DND-41 (cell line): ENCODE data around the gene LRP8.
A peak's percentile ranks its signal among the peaks of the same experiment; 100 is the strongest.

Experiments
- ATAC-seq: fragments of 200-7000 bp; cut with Tn5 transposase; 3 replicates; pipeline ENCODE4 v1.9.1; 2021; ENCODE audit warnings: low read depth; ENCODE audit not compliant: insufficient read depth
- DNase-seq: peaks from one replicate; pipeline ENCODE4 v3.0.0-alpha.2; 2020
- H2AFZ ChIP-seq: 2 replicates; pipeline ENCODE4 v1.6.0; 2012; ENCODE audit warnings: low read depth, low read length
- H3K27ac ChIP-seq: 2 replicates; pipeline ENCODE4 v1.5.1; 2012; ENCODE audit warnings: low read length, inconsistent platforms
- H3K27me3 ChIP-seq: fragments of 200-600 bp; sonication (generic); 2 replicates; pipeline ENCODE4 v1.6.0; 2012; ENCODE audit warnings: low read length, mild to moderate bottlenecking, inconsistent platforms; ENCODE audit not compliant: insufficient read depth, poor library complexity
- H3K36me3 ChIP-seq: 2 replicates; pipeline ENCODE4 v1.5.1; 2012; ENCODE audit warnings: low read length, inconsistent platforms; ENCODE audit not compliant: insufficient read depth
- H3K4me1 ChIP-seq: 2 replicates; pipeline ENCODE4 v1.5.1; 2012; ENCODE audit warnings: mild to moderate bottlenecking, low read length; ENCODE audit not compliant: insufficient read depth
- H3K4me2 ChIP-seq: 2 replicates; pipeline ENCODE4 v1.6.0; 2012; ENCODE audit warnings: mild to moderate bottlenecking, moderate library complexity, low read length, inconsistent platforms; ENCODE audit not compliant: insufficient read depth
- H3K4me3 ChIP-seq, 2 experiments: fragments of 200-600 bp in 1 of 2; shearing (Covaris generic) in 1 of 2; 2 replicates each; pipeline ENCODE4 v1.5.1; 2012 to 2016; ENCODE audit warnings: inconsistent platforms in 2 of 2, low read length in 2 of 2, mild to moderate bottlenecking in 2 of 2, low read depth in 1 of 2, moderate library complexity in 1 of 2
- H3K79me2 ChIP-seq: 2 replicates; pipeline ENCODE4 v1.6.0; 2012; ENCODE audit warnings: low read length, inconsistent platforms; ENCODE audit not compliant: insufficient read depth
- H3K9ac ChIP-seq: 2 replicates; pipeline ENCODE4 v1.6.0; 2012; ENCODE audit warnings: low read depth, mild to moderate bottlenecking, inconsistent platforms, low read length, moderate library complexity
- H3K9me3 ChIP-seq: 2 replicates; pipeline ENCODE4 v1.5.1; 2012; ENCODE audit warnings: low read length, moderate library complexity, mild to moderate bottlenecking, inconsistent platforms; ENCODE audit not compliant: insufficient read depth, severe bottlenecking
- H4K20me1 ChIP-seq: 2 replicates; pipeline ENCODE4 v1.6.0; 2012; ENCODE audit warnings: low read length; ENCODE audit not compliant: insufficient read depth
- CTCF ChIP-seq: IDR thresholded peaks from 2 replicates; pipeline ENCODE4 v1.5.1; 2012; ENCODE audit warnings: borderline replicate concordance, low read length, moderate library complexity, mild to moderate bottlenecking; ENCODE audit not compliant: poor library complexity, severe bottlenecking; ENCODE audit errors: extremely low read depth
- EZH2 ChIP-seq: IDR thresholded peaks from 3 replicates; pipeline ENCODE4 v1.6.1; 2012; ENCODE audit warnings: borderline replicate concordance, low read depth, mild to moderate bottlenecking, moderate library complexity, low read length, inconsistent platforms; ENCODE audit not compliant: severe bottlenecking

LRP8 gene

GRCh38 chr1:53203466-53203865, 124.4 kb downstream of the LRP8 start:
- no peak overlapping the region for H3K4me2 ChIP-seq
- H3K79me2 ChIP-seq = peaks cover under 1% of the 10 kb centered on the region; the same call in 1 of the 2 replicates
- no peak for TF ChIP-seq CTCF
- TF ChIP-seq EZH2 = no peak
- peaks cover 72% of the 10 kb centered on the region for H3K36me3 ChIP-seq
- no peaks in the 10 kb centered on the region for H4K20me1 ChIP-seq
- DNase-seq = no peak
- H3K27me3 ChIP-seq = no peaks in the 10 kb centered on the region
- no peak overlapping the region for H3K9ac ChIP-seq
- H3K9me3 ChIP-seq = peaks cover 26% of the 10 kb centered on the region
- peaks cover under 1% of the 10 kb centered on the region; the same call in 1 of the 2 replicates for H3K4me1 ChIP-seq
- no peak overlapping the region for H2AFZ ChIP-seq
- H3K4me3 ChIP-seq = no peak overlapping the region
- no peak overlapping the region for H3K27ac ChIP-seq
- no peak for ATAC-seq

- no peak for ATAC-seq
- Histone ChIP-seq H3K27me3 (no peaks in the 10 kb centered on the region), H3K9me3 (no peaks in the 10 kb centered on the region), H3K27ac (no peak overlapping the region), H3K4me2 (peak overlapping the region; percentile 70), H3K4me3 (peak overlapping the region in 1 of 2 experiments; percentile 60; a peak in 1 of 4 replicates), H3K9ac (peak overlapping the region; percentile 92), H3K36me3 (peaks cover 24% of the 10 kb centered on the region), H4K20me1 (no peaks in the 10 kb centered on the region), H3K4me1 (peaks cover 21% of the 10 kb centered on the region), H3K79me2 (peaks cover 18% of the 10 kb centered on the region), H2AFZ (no peak overlapping the region)
- TF ChIP-seq EZH2 (no peak), CTCF (no peak)
- DNase-seq = no peak
Observed at GRCh38 chr1:53198241-53198651, 129.6 kb downstream of the LRP8 start.

GRCh38 chr1:53197291-53198200, 130.3 kb downstream of the LRP8 start:
- Histone ChIP-seq H3K27me3 (no peaks in the 10 kb centered on the region), H3K4me2 (peak overlapping the region; percentile 70), H3K79me2 (peaks cover 18% of the 10 kb centered on the region), H3K9ac (peak overlapping the region; percentile 92), H4K20me1 (no peaks in the 10 kb centered on the region), H2AFZ (peak overlapping the region; percentile 69), H3K4me1 (peaks cover 21% of the 10 kb centered on the region), H3K9me3 (no peaks in the 10 kb centered on the region), H3K36me3 (peaks cover 17% of the 10 kb centered on the region), H3K4me3 (peak overlapping the region; percentile 25 to 60; a peak in 3 of 4 replicates), H3K27ac (peak overlapping the region; percentile 67)
- DNase-seq (no peak), ATAC-seq (no peak)
- no peak for TF ChIP-seq EZH2
- TF ChIP-seq CTCF = no peak
